Hepatocyte (in vitro differentiated cells): ENCODE measurements around the gene DRAXIN.

Experiments
- EZH2phosphoT487 ChIP-seq: fragments of 200-600 bp; sonication (generic); IDR thresholded peaks from one replicate; pipeline ENCODE4 v1.6.1; 2018; ENCODE audit warnings: antibody characterized with exemption, mild to moderate bottlenecking, low read depth, moderate library complexity; ENCODE audit not compliant: unreplicated experiment, severe bottlenecking
- TF ChIP-seq, protein P1 (sequence below): fragments of 200-600 bp; sonication (generic); IDR thresholded peaks from 2 replicates; pipeline ENCODE4 v1.5.1; 2016; ENCODE audit warnings: antibody characterized with exemption, mild to moderate bottlenecking; ENCODE audit not compliant: poor library complexity

GRCh38 chr1:11673089-11673769 is 18.3 kb upstream of the DRAXIN start:
- no peak for TF ChIP-seq EZH2phosphoT487
- TF ChIP-seq, protein P1, sequence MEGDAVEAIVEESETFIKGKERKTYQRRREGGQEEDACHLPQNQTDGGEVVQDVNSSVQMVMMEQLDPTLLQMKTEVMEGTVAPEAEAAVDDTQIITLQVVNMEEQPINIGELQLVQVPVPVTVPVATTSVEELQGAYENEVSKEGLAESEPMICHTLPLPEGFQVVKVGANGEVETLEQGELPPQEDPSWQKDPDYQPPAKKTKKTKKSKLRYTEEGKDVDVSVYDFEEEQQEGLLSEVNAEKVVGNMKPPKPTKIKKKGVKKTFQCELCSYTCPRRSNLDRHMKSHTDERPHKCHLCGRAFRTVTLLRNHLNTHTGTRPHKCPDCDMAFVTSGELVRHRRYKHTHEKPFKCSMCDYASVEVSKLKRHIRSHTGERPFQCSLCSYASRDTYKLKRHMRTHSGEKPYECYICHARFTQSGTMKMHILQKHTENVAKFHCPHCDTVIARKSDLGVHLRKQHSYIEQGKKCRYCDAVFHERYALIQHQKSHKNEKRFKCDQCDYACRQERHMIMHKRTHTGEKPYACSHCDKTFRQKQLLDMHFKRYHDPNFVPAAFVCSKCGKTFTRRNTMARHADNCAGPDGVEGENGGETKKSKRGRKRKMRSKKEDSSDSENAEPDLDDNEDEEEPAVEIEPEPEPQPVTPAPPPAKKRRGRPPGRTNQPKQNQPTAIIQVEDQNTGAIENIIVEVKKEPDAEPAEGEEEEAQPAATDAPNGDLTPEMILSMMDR = no peak
